Natural killer cell (primary cell): ENCODE data around the gene RNF222. TPM values are rescaled to one million over a fixed set of nuclear protein-coding genes. Genes with fewer than 3 reads are reported as not detected.

Experiments used
- ATAC-seq, 3 donors: fragments of 150-1000 bp in 2 of 3; fragments of 200-7000 bp in 1 of 3; cut with Tn5 transposase; 1 replicate in 1 of 3; 2 replicates in 2 of 3; pipeline ENCODE4 v1.10.0; 2021; ENCODE audit warnings: mild to moderate bottlenecking in 2 of 3, moderate library complexity in 2 of 3
- DNase-seq, 2 donors: peaks; one replicate each; pipeline versions ENCODE4 v3.0.0 to v3.0.0-alpha.2; 2013 to 2021; ENCODE audit warnings: mixed read lengths in 1 of 2
- H3K27ac ChIP-seq: one replicate; pipeline ENCODE4 v1.5.1; 2013; ENCODE audit warnings: mild to moderate bottlenecking, low read length
- H3K27me3 ChIP-seq: one replicate; pipeline ENCODE4 v1.6.1; 2013; ENCODE audit warnings: low read length; ENCODE audit not compliant: control insufficient read depth, insufficient read depth
- H3K36me3 ChIP-seq: one replicate; pipeline ENCODE4 v1.6.1; 2013; ENCODE audit warnings: low read length; ENCODE audit not compliant: control insufficient read depth, insufficient read depth
- H3K4me1 ChIP-seq: one replicate; pipeline ENCODE4 v1.6.1; 2013; ENCODE audit warnings: low read length; ENCODE audit not compliant: control insufficient read depth, insufficient read depth
- H3K4me3 ChIP-seq: one replicate; pipeline ENCODE4 v1.5.1; 2013; ENCODE audit warnings: low read length
- H3K9me3 ChIP-seq: one replicate; pipeline ENCODE4 v1.6.1; 2013; ENCODE audit warnings: low read length; ENCODE audit not compliant: control insufficient read depth, insufficient read depth
- H3K27ac Mint-ChIP-seq, 2 donors: one replicate each; pipeline ENCODE4 v1.8.0; 2022; ENCODE audit warnings: mild to moderate bottlenecking in 2 of 2, mixed read lengths in 2 of 2, moderate library complexity in 1 of 2
- H3K27me3 Mint-ChIP-seq, 2 donors: one replicate each; pipeline ENCODE4 v1.8.0; 2022; ENCODE audit warnings: low read depth in 2 of 2, mixed read lengths in 2 of 2
- H3K36me3 Mint-ChIP-seq: one replicate; pipeline ENCODE4 v1.8.0; 2022; ENCODE audit warnings: mixed read lengths
- H3K4me1 Mint-ChIP-seq, 2 donors: one replicate each; pipeline ENCODE4 v1.8.0; 2022; ENCODE audit warnings: mixed read lengths in 2 of 2
- H3K4me3 Mint-ChIP-seq: one replicate; pipeline ENCODE4 v1.8.0; 2022; ENCODE audit warnings: mild to moderate bottlenecking, moderate library complexity, mixed read lengths
- H3K9me3 Mint-ChIP-seq, 2 donors: one replicate each; pipeline ENCODE4 v1.8.0; 2022; ENCODE audit warnings: mixed read lengths in 2 of 2
- WGBS: methylation state at CpG from one replicate; pipeline ENCODE4 v1.1.7; 2013; ENCODE audit warnings: missing lambda C conversion rate; ENCODE audit not compliant: insufficient coverage; 5-methylcytosine and 5-hydroxymethylcytosine counted together
- intact Hi-C: fragments of 100-400 bp; cut with micrococcal nuclease; formaldehyde crosslinking; loops from one replicate; pipeline ENCODE4 v1.14.2; 2022
- total RNA-seq, 4 donors: library from RNA; stranded (reverse); fragments of 120-200 nt in 1 of 4; gene quantifications; one replicate each; pipeline versions ENCODE4 v1.2.3 to v1.2.4, GENCODE V29; 2013 to 2022
- TF ChIP-seq, protein P1 (sequence below): fragments of 200-600 bp; IDR thresholded peaks from one replicate; pipeline ENCODE4 v1.8.0; 2022; ENCODE audit warnings: antibody characterized with exemption

Gene RNF222
- total RNA-seq, 3 donors from 2014 or later (not counting 1 experiment from before 2014, with no cell fraction given), result 0.35 to 1.1 (median 0.52) TPM

GRCh38 chr17:8372422-8372821 is 25.2 kb downstream of the RNF222 start:
- Histone ChIP-seq H3K27ac (no peak overlapping the region), H3K9me3 (no peaks in the 10 kb centered on the region), H3K27me3 (no peaks in the 10 kb centered on the region), H3K4me1 (peaks cover 20% of the 10 kb centered on the region), H3K36me3 (peaks cover 21% of the 10 kb centered on the region), H3K4me3 (no peak overlapping the region)
- Mint-ChIP-seq H3K36me3 (peaks cover 15% of the 10 kb centered on the region), H3K27me3 (no peaks in the 10 kb centered on the region), H3K4me1 (peaks cover 19 to 20% of the 10 kb centered on the region in 2 donors), H3K9me3 (no peaks in the 10 kb centered on the region), H3K27ac (no peak overlapping the region), H3K4me3 (no peak overlapping the region)
- TF ChIP-seq, protein P1, sequence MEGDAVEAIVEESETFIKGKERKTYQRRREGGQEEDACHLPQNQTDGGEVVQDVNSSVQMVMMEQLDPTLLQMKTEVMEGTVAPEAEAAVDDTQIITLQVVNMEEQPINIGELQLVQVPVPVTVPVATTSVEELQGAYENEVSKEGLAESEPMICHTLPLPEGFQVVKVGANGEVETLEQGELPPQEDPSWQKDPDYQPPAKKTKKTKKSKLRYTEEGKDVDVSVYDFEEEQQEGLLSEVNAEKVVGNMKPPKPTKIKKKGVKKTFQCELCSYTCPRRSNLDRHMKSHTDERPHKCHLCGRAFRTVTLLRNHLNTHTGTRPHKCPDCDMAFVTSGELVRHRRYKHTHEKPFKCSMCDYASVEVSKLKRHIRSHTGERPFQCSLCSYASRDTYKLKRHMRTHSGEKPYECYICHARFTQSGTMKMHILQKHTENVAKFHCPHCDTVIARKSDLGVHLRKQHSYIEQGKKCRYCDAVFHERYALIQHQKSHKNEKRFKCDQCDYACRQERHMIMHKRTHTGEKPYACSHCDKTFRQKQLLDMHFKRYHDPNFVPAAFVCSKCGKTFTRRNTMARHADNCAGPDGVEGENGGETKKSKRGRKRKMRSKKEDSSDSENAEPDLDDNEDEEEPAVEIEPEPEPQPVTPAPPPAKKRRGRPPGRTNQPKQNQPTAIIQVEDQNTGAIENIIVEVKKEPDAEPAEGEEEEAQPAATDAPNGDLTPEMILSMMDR, result no peak
- WGBS, result 91% methylated on average over 5 of the region's 7 CpGs
- no peak for DNase-seq
- intact Hi-C loops, result no loop called here
- no peak for ATAC-seq

GRCh38 chr17:8371786-8372185 is 25.8 kb downstream of the RNF222 start:
- no peaks in the 10 kb centered on the region for H3K9me3 Mint-ChIP-seq
- no peak overlapping the region for H3K27ac Mint-ChIP-seq
- Histone ChIP-seq H3K4me3 (no peak overlapping the region), H3K27me3 (no peaks in the 10 kb centered on the region), H3K36me3 (peaks cover 15% of the 10 kb centered on the region), H3K4me1 (peaks cover 17% of the 10 kb centered on the region), H3K27ac (no peak overlapping the region), H3K9me3 (no peaks in the 10 kb centered on the region)
- H3K4me1 Mint-ChIP-seq, result peaks cover 12 to 13% of the 10 kb centered on the region in 2 donors
- WGBS, result 92% methylated on average over 4 of the region's 4 CpGs
- no peak overlapping the region for H3K4me3 Mint-ChIP-seq
- TF ChIP-seq, protein P1, result no peak
- no peak for DNase-seq
- no peaks in the 10 kb centered on the region for H3K27me3 Mint-ChIP-seq
- intact Hi-C loops, result no loop called here
- no peak for ATAC-seq
- peaks cover 15% of the 10 kb centered on the region for H3K36me3 Mint-ChIP-seq

- no peaks in the 10 kb centered on the region for H3K9me3 ChIP-seq
- no peaks in the 10 kb centered on the region for H3K27me3 ChIP-seq
- DNase-seq (no peak), ATAC-seq (no peak)
- H3K27ac ChIP-seq, result no peak overlapping the region
- H3K4me1 ChIP-seq, result peaks cover 1% of the 10 kb centered on the region
- no peaks in the 10 kb centered on the region for H3K27me3 Mint-ChIP-seq
- WGBS, result 52% methylated on average over 8 of the region's 8 CpGs
- H3K4me1 Mint-ChIP-seq, result no peaks in the 10 kb centered on the region
- H3K36me3 Mint-ChIP-seq, result peaks cover 15% of the 10 kb centered on the region
- no peak overlapping the region for H3K4me3 Mint-ChIP-seq
- TF ChIP-seq, protein P1, result no peak
- intact Hi-C loops, result no loop called here
- H3K4me3 ChIP-seq, result no peak overlapping the region
- H3K36me3 ChIP-seq, result peaks cover 14% of the 10 kb centered on the region
- peak overlapping the region; percentile 5 to 51 for H3K27ac Mint-ChIP-seq
- no peaks in the 10 kb centered on the region for H3K9me3 Mint-ChIP-seq
These were observed 27.7 kb downstream of the RNF222 start for GRCh38 chr17:8369944-8370343.

DNA sequence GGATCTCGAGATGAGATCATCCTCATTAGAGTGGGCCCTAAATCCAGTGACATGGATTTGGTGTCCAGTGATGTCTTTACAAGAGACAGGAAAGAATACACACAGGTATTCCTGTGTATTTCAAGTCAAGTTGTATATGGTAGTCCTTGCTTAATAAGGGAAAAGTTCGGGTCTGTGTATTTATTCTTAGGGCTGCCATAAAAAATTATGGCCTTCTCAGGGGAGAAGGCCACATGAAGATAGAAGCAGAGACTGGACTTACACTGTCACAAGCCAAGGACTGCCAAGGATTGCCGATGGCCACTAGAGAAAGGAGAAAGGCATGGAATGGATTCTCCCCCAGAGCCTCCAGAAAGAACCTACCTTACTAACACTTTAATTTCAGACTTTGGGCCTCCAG is 29.4 kb downstream of the RNF222 start:
- intact Hi-C loops, result no loop called here
- WGBS, result 94% methylated on average over 3 of the region's 3 CpGs
- Mint-ChIP-seq H3K4me1 (no peaks in the 10 kb centered on the region), H3K27ac (no peak overlapping the region), H3K9me3 (no peaks in the 10 kb centered on the region), H3K27me3 (no peaks in the 10 kb centered on the region), H3K4me3 (no peak overlapping the region), H3K36me3 (peaks cover 15% of the 10 kb centered on the region)
- H3K27ac ChIP-seq, result no peak overlapping the region
- ATAC-seq (no peak), DNase-seq (no peak)
- peaks cover 14% of the 10 kb centered on the region for H3K36me3 ChIP-seq
- H3K27me3 ChIP-seq, result no peaks in the 10 kb centered on the region
- H3K4me3 ChIP-seq, result no peak overlapping the region
- no peaks in the 10 kb centered on the region for H3K9me3 ChIP-seq
- TF ChIP-seq, protein P1, result no peak
- H3K4me1 ChIP-seq, result no peaks in the 10 kb centered on the region
